Measurements from ENCODE around the gene DNER.

Gene DNER

GRCh38 chr2:229426464-229426863 is 287.9 kb downstream of the DNER start:
- H3K4me3 ChIP-seq (replicated peaks; ENCODE audit: low read depth, low read length), result no peak overlapping the region
- H3K27me3 ChIP-seq (replicated peaks; ENCODE audit: control insufficient read depth, insufficient read depth, low read length), result no peaks in the 10 kb centered on the region; the same call in 1 of the 2 replicates
- TF ChIP-seq CTCF (IDR thresholded peaks at IDR 0.05; ENCODE audit: insufficient read depth, low read length, poor library complexity, severe bottlenecking), result no peak
- no peaks in the 10 kb centered on the region for H3K36me3 ChIP-seq (ENCODE audit: control insufficient read depth, insufficient read depth, low read length)
- DNase-seq (ENCODE audit: extremely low read depth, insufficient read length), result no peak

- Histone ChIP-seq H3K4me3 (replicated peaks; ENCODE audit: low read depth, low read length) (no peak overlapping the region), H3K27me3 (replicated peaks; ENCODE audit: control insufficient read depth, insufficient read depth, low read length) (no peaks in the 10 kb centered on the region; the same call in 1 of the 2 replicates), H3K36me3 (ENCODE audit: control insufficient read depth, insufficient read depth, low read length) (no peaks in the 10 kb centered on the region)
- no peak for TF ChIP-seq CTCF (IDR thresholded peaks at IDR 0.05; ENCODE audit: insufficient read depth, low read length, poor library complexity, severe bottlenecking)
- no peak for DNase-seq (ENCODE audit: extremely low read depth, insufficient read length)
Observed at GRCh38 chr2:229425598-229425997, 288.8 kb downstream of the DNER start.

DNA sequence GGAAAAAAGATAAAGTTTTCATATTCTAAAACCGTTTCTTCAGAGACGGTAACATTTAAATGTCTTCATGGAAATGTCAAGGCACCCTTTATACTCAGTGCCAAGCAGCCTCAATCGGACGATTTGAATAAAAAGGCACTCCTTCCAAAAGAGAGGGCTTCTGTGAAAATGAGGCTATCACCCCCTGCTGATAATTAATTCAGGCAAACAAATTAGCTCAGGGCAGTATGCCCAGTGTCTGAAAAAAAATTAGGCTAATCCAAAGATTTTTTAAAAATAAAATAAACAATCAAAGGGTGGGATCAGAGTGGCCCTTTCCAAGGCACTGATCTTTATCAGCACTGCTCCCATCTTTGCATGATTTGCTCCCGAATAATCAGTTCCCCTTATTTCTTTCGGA is 292.3 kb downstream of the DNER start:
- Histone ChIP-seq H3K36me3 (ENCODE audit: control insufficient read depth, insufficient read depth, low read length) (no peaks in the 10 kb centered on the region), H3K27me3 (replicated peaks; ENCODE audit: control insufficient read depth, insufficient read depth, low read length) (no peaks in the 10 kb centered on the region; the same call in none of the 2 replicates), H3K4me3 (replicated peaks; ENCODE audit: low read depth, low read length) (no peak overlapping the region)
- TF ChIP-seq CTCF (IDR thresholded peaks at IDR 0.05; ENCODE audit: insufficient read depth, low read length, poor library complexity, severe bottlenecking), result no peak
- no peak for DNase-seq (ENCODE audit: extremely low read depth, insufficient read length)

- Histone ChIP-seq H3K27me3 (replicated peaks; ENCODE audit: control insufficient read depth, insufficient read depth, low read length) (no peaks in the 10 kb centered on the region; the same call in none of the 2 replicates), H3K36me3 (ENCODE audit: control insufficient read depth, insufficient read depth, low read length) (no peaks in the 10 kb centered on the region), H3K4me3 (replicated peaks; ENCODE audit: low read depth, low read length) (no peak overlapping the region)
- TF ChIP-seq CTCF (IDR thresholded peaks at IDR 0.05; ENCODE audit: insufficient read depth, low read length, poor library complexity, severe bottlenecking), result no peak
- no peak for DNase-seq (ENCODE audit: extremely low read depth, insufficient read length)
Observed at GRCh38 chr2:229419158-229419557, 295.2 kb downstream of the DNER start.

DNA sequence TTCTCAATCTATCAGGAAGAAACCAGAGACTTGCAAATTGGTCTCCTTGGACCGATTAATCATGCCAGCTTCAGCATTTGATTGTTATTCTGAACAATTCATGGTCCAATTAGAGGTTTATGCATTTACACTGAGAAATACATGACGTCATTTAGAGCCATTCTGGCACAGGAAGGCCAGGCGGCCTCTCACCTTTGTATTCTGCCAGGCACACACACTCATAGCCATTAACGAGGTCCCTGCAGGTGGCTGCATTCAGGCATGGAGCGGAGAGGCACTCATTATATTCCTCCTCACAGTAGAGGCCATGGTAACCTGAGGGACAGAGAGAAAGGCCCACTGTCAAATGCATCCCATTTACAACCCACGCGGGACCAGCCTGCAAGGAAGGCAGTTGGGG is 296.4 kb downstream of the DNER start:
- TF ChIP-seq CTCF (IDR thresholded peaks at IDR 0.05; ENCODE audit: insufficient read depth, low read length, poor library complexity, severe bottlenecking), result no peak
- Histone ChIP-seq H3K4me3 (replicated peaks; ENCODE audit: low read depth, low read length) (no peak overlapping the region), H3K27me3 (replicated peaks; ENCODE audit: control insufficient read depth, insufficient read depth, low read length) (no peaks in the 10 kb centered on the region; the same call in none of the 2 replicates), H3K36me3 (ENCODE audit: control insufficient read depth, insufficient read depth, low read length) (no peaks in the 10 kb centered on the region)
- DNase-seq (ENCODE audit: extremely low read depth, insufficient read length), result no peak

DNA sequence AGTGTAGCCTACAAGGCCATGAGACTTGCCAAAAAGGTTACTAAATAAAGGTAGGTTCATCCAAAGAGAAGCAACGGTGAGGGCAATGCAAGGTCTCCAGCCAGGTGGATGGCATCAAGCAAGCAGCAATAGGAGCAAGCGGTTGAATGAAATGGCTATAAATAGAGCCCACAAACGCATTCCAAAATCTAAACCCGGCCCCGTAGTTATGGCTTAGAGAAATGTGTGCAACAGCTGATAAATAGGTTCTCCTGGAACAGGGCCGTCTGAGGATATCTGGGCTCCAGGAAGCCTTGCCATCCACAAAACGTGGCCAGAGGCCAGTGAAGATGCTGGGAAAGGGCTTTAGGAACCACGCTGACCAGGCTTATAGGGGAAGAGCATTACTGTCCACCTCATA is 297.2 kb downstream of the DNER start:
- H3K4me3 ChIP-seq (replicated peaks; ENCODE audit: low read depth, low read length), result no peak overlapping the region

More for the DNA sequence above, 297.2 kb downstream of the DNER start:
- no peak for DNase-seq (ENCODE audit: extremely low read depth, insufficient read length)
- TF ChIP-seq CTCF (IDR thresholded peaks at IDR 0.05; ENCODE audit: insufficient read depth, low read length, poor library complexity, severe bottlenecking), result no peak
- Histone ChIP-seq H3K27me3 (replicated peaks; ENCODE audit: control insufficient read depth, insufficient read depth, low read length) (no peaks in the 10 kb centered on the region; the same call in 1 of the 2 replicates), H3K36me3 (ENCODE audit: control insufficient read depth, insufficient read depth, low read length) (no peaks in the 10 kb centered on the region)

All from GM06990 (cell line).